ENCODE measurements around the gene PRKG1. TPM values are rescaled to one million over a fixed set of nuclear protein-coding genes. Genes with fewer than 3 reads are reported as not detected.

Gene PRKG1
- total RNA-seq, 1 experiment from 2014 or later: 10.4 TPM

DNA sequence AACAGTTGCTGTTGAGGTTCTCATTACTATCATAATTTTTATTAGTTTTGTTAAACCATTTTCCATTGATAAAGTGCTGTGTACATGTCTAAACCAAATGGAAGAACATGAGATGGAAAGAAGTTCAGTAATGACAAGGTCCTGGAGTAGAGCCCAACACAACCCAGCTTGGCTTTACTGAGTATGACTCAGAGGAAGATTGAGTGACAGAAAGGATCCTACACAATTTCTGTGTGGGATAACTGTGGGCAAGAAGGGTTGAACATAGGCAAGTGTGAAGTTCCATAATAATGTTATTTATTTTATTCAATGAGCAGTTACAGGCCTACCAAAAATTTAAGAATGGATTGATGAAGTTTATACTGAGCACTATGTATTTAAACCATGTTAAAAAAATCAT lies 15.9 kb downstream of the PRKG1 start:
- H2BK15ac ChIP-seq (ENCODE audit: low read depth, low read length): no peak overlapping the region
- TF ChIP-seq, protein P1, sequence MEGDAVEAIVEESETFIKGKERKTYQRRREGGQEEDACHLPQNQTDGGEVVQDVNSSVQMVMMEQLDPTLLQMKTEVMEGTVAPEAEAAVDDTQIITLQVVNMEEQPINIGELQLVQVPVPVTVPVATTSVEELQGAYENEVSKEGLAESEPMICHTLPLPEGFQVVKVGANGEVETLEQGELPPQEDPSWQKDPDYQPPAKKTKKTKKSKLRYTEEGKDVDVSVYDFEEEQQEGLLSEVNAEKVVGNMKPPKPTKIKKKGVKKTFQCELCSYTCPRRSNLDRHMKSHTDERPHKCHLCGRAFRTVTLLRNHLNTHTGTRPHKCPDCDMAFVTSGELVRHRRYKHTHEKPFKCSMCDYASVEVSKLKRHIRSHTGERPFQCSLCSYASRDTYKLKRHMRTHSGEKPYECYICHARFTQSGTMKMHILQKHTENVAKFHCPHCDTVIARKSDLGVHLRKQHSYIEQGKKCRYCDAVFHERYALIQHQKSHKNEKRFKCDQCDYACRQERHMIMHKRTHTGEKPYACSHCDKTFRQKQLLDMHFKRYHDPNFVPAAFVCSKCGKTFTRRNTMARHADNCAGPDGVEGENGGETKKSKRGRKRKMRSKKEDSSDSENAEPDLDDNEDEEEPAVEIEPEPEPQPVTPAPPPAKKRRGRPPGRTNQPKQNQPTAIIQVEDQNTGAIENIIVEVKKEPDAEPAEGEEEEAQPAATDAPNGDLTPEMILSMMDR (conservative IDR thresholded peaks at IDR 0.05): no peak
- no peaks in the 10 kb centered on the region for H3K79me1 ChIP-seq (ENCODE audit: insufficient read depth, low read depth, low read length, poor library complexity, severe bottlenecking)
- no peak overlapping the region for H3K4me2 ChIP-seq (ENCODE audit: insufficient read depth, insufficient read length, low read length)
- no peak overlapping the region for H2BK120ac ChIP-seq (ENCODE audit: low read depth, low read length, poor library complexity, severe bottlenecking)
- Mint-ChIP-seq H3K9me3 (no peaks in the 10 kb centered on the region), H3K27ac (no peak overlapping the region), H3K4me3 (no peak overlapping the region), H3K4me1 (peaks cover 1 to 2% of the 10 kb centered on the region in 2 experiments; a peak in 3 of 4 replicates), H3K27me3 (ENCODE audit: low read depth) (no peaks in the 10 kb centered on the region), H3K36me3 (ENCODE audit: insufficient read depth in 1 of 3, low read depth in 3 of 3) (no peaks in the 10 kb centered on the region)
- H3K56ac ChIP-seq (ENCODE audit: insufficient read length, low read depth, low read length): no peak overlapping the region
- H3K27ac ChIP-seq (ENCODE audit: insufficient read length, low read depth, low read length): no peak overlapping the region
- no peak overlapping the region for H2AFZ ChIP-seq (ENCODE audit: low read length)
- no peak overlapping the region for H2BK20ac ChIP-seq (ENCODE audit: low read depth, low read length, poor library complexity, severe bottlenecking)
- H3K27me3 ChIP-seq (ENCODE audit: insufficient read depth, low read length): no peaks in the 10 kb centered on the region
- H3K4ac ChIP-seq (ENCODE audit: low read depth, low read length): no peak overlapping the region
- no peak overlapping the region for H3K18ac ChIP-seq (ENCODE audit: insufficient read length, low read depth, low read length)
- H4K91ac ChIP-seq (ENCODE audit: insufficient read length, low read depth, low read length): no peak overlapping the region
- no peaks in the 10 kb centered on the region for H3K79me2 ChIP-seq (ENCODE audit: insufficient read depth, low read length)
- no peak overlapping the region for H2BK5ac ChIP-seq (ENCODE audit: insufficient read length, low read length)
- no peak for DNase-seq
- H4K8ac ChIP-seq (replicated peaks; ENCODE audit: insufficient read length, low read depth, low read length): no peak overlapping the region
- H3K23ac ChIP-seq (ENCODE audit: insufficient read length, low read depth, low read length): no peak overlapping the region
- H3K9ac ChIP-seq (ENCODE audit: extremely low read depth, insufficient read length, low read length): no peak overlapping the region
- H2BK12ac ChIP-seq (ENCODE audit: insufficient read length, low read depth, low read length): no peak overlapping the region
- H4K5ac ChIP-seq (ENCODE audit: insufficient read length, low read depth, low read length): no peak overlapping the region
- no peak overlapping the region for H3T11ph ChIP-seq (ENCODE audit: low read length)
- H2AK5ac ChIP-seq (ENCODE audit: insufficient read length, low read length): no peak overlapping the region
- no peaks in the 10 kb centered on the region for H3K4me1 ChIP-seq (ENCODE audit: insufficient read depth, low read length)
- H3K14ac ChIP-seq (ENCODE audit: insufficient read depth, low read length): no peak overlapping the region
- no peaks in the 10 kb centered on the region for H3K23me2 ChIP-seq (ENCODE audit: insufficient read length, low read depth, low read length, poor library complexity, severe bottlenecking)
- H3K9me3 ChIP-seq (ENCODE audit: control insufficient read depth, low read depth, low read length): no peaks in the 10 kb centered on the region
- H4K20me1 ChIP-seq (ENCODE audit: control insufficient read depth, insufficient read depth, insufficient read length): no peaks in the 10 kb centered on the region

Measured in H9 (cell line).